ENCODE measurements around the gene INPP5B.
"Not testable (repeated sequence)": the region's sequence is repeated elsewhere in the genome, so short reads cannot be mapped to it uniquely, and the experiment has no call there.

Gene INPP5B

DNA sequence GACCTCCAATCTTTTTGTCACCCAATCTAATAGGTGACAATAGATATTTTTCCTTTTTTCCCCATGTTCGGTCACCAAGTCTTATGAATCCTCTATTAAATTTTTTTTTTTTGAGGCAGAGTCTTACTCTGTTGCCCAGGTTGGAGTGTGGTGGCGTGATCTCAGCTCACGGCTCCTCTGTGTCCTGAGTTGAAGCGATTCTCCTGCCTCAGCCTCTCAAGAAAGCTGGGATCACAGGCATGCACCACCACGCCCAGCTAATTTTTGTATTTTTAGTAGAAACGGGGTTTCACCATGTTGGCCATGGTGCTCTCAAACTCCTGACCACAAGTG is 45.0 kb downstream of the INPP5B start:
- H4K20me1 ChIP-seq, result no peaks in the 10 kb centered on the region
- no peak overlapping the region for H3K4me2 ChIP-seq
- no peaks in the 10 kb centered on the region for H3K27me3 ChIP-seq
- peaks cover 30% of the 10 kb centered on the region for H3K9me3 ChIP-seq
- H3K4me1 ChIP-seq, result no peaks in the 10 kb centered on the region; the same call in 1 of the 2 replicates
- H3K36me3 ChIP-seq, result peaks cover 80% of the 10 kb centered on the region
- TF ChIP-seq Cebpa-rat (IDR thresholded peaks at IDR 0.05), result no peak
- H3K9ac ChIP-seq, result no peak overlapping the region
- H3K4me3 ChIP-seq, result no peak overlapping the region
- no peak overlapping the region for H3K27ac ChIP-seq

- Histone ChIP-seq H3K9ac (no peak overlapping the region), H3K27me3 (no peaks in the 10 kb centered on the region), H4K20me1 (no peaks in the 10 kb centered on the region), H3K27ac (no peak overlapping the region), H3K4me1 (no peaks in the 10 kb centered on the region; the same call in 1 of the 2 replicates), H3K4me2 (no peak overlapping the region), H3K36me3 (peaks cover 74% of the 10 kb centered on the region), H3K4me3 (no peak overlapping the region), H3K9me3 (peaks cover 25% of the 10 kb centered on the region)
- no peak for TF ChIP-seq Cebpa-rat (IDR thresholded peaks at IDR 0.05)
Measured at GRCh38 chr1:37901191-37901892, 45.5 kb downstream of the INPP5B start.

GRCh38 chr1:37897563-37897962 is 49.3 kb downstream of the INPP5B start:
- H3K4me2 ChIP-seq, H3K4me3 ChIP-seq: not testable (repeated sequence)

GRCh38 chr1:37893673-37894072 is 53.2 kb downstream of the INPP5B start:
- TF ChIP-seq Cebpa-rat (IDR thresholded peaks at IDR 0.05), result no peak
- peaks cover 33% of the 10 kb centered on the region for H4K20me1 ChIP-seq
- no peaks in the 10 kb centered on the region for H3K4me1 ChIP-seq
- H3K4me3 ChIP-seq, result no peak overlapping the region
- H3K27ac ChIP-seq, result no peak overlapping the region
- no peaks in the 10 kb centered on the region for H3K27me3 ChIP-seq
- no peak overlapping the region for H3K4me2 ChIP-seq
- peaks cover 5% of the 10 kb centered on the region; the same call in 1 of the 2 replicates for H3K9me3 ChIP-seq
- peaks cover 34% of the 10 kb centered on the region for H3K36me3 ChIP-seq
- no peak overlapping the region for H3K9ac ChIP-seq

More at GRCh38 chr1:37897563-37897962, 49.3 kb downstream of the INPP5B start:
- H3K4me1 ChIP-seq, H3K9ac ChIP-seq, H3K27ac ChIP-seq, H3K9me3 ChIP-seq, H3K27me3 ChIP-seq: not testable (repeated sequence)
- peaks cover 47% of the 10 kb centered on the region for H3K36me3 ChIP-seq
- peaks cover 20% of the 10 kb centered on the region for H4K20me1 ChIP-seq

GRCh38 chr1:37892151-37893047 is 54.5 kb downstream of the INPP5B start:
- Histone ChIP-seq H3K36me3 (peaks cover 45% of the 10 kb centered on the region), H3K27ac (no peak overlapping the region), H3K4me2 (no peak overlapping the region), H3K9ac (no peak overlapping the region), H3K27me3 (no peaks in the 10 kb centered on the region), H3K4me3 (no peak overlapping the region), H3K9me3 (0 out of 2 replicates have a peak, but pooled peaks cover under 1% of the 10 kb centered on the region), H3K4me1 (no peaks in the 10 kb centered on the region), H4K20me1 (peaks cover 33% of the 10 kb centered on the region)
- TF ChIP-seq Cebpa-rat (IDR thresholded peaks at IDR 0.05), result no peak

DNA sequence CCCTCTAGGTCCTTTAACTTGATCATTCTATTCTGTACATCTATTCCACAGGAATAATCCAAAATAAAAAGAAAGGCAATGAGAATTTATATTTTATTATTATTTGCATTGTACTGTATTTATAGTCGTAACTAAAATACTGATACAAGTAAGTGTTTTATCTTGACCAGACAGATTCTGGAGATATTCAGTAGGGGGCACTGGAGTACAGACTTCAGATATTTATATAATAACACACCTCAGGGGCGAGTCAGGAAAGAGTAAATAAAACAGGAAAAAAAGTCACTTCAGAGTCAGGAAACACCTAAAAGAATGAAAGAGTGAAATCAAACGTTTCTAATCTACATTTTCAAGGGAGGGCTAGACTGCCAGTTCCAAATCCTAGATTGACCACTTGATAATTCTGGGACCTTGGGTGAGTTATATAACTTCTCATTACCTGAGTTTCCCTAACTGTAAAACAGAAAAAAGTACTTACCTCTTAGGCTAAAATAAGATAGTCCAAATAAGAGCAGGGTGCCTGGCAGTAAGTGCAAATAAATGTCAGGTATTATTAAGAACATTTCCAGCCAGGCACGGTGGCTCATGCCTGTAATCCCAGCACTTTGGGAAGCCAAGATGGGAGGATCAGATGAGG is 56.4 kb downstream of the INPP5B start:
- no peaks in the 10 kb centered on the region for H3K4me1 ChIP-seq
- TF ChIP-seq Cebpa-rat (IDR thresholded peaks at IDR 0.05), result no peak

DNA sequence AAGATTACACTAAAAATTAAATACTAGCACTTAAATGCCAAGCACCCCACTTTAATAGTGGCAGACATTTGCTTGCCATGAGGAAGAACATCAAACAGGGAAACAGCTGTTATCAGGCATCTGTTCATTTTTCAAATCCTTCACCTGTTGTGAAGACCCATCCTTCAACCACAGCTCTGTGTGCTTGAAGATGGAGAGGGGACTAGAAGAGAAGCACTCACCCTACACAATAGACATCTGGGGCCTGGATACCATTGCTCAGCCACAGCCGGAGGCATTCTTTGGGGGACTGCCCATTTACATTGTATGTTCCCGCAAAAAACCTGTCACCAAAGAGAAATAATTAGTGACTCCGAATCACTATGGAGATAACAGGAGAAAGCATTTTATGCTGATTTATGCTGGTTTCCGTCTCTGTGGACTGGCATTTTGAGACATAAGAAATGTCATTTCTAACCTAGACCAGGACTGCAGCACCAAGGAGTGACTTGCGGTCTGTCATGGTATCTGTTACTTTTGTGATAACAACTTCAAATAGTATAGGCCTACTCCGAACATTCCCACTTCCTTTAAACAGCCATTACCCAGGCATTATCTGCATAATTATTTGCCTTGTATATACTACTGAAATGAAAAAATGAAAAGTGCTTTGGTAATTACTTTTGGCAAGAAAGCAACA is 58.7 kb downstream of the INPP5B start:
- Histone ChIP-seq H3K4me1 (no peaks in the 10 kb centered on the region), H4K20me1 (peaks cover 18% of the 10 kb centered on the region), H3K9ac (no peak overlapping the region), H3K27me3 (no peaks in the 10 kb centered on the region), H3K9me3 (no peaks in the 10 kb centered on the region), H3K4me2 (no peak overlapping the region), H3K4me3 (no peak overlapping the region), H3K36me3 (peaks cover 82% of the 10 kb centered on the region), H3K27ac (no peak overlapping the region)
- TF ChIP-seq Cebpa-rat (IDR thresholded peaks at IDR 0.05), result no peak

More for the DNA sequence above, 56.4 kb downstream of the INPP5B start:
- H4K20me1 ChIP-seq, result peaks cover 33% of the 10 kb centered on the region
- no peak overlapping the region for H3K27ac ChIP-seq
- no peaks in the 10 kb centered on the region for H3K27me3 ChIP-seq
- H3K36me3 ChIP-seq, result peaks cover 64% of the 10 kb centered on the region
- no peaks in the 10 kb centered on the region for H3K9me3 ChIP-seq
- no peak overlapping the region for H3K4me3 ChIP-seq
- H3K4me2 ChIP-seq, result no peak overlapping the region
- H3K9ac ChIP-seq, result no peak overlapping the region

DNA sequence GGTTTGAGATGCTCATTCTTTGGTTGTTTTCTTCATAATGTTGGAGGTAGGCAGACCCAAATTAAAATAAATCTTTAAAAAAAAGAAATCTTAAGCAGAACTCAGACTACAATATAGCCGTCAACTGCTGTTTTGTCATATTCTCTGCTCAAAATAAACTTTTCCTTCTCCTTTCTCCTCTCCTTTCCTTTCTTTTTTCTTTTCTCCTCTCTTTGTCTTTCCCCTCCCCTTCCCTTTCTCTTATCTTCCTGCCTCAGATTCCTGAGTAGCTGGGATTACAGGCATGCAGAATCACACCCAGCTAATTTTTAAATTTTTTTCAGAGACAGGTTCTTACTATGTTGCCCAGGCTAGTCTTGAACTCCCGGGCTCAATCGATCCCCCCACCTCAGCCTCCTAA is 62.7 kb downstream of the INPP5B start:
- no peak overlapping the region for H3K4me3 ChIP-seq
- no peak overlapping the region for H3K4me2 ChIP-seq
- no peaks in the 10 kb centered on the region for H3K4me1 ChIP-seq
- H3K9me3 ChIP-seq, result no peaks in the 10 kb centered on the region
- no peak overlapping the region for H3K9ac ChIP-seq
- TF ChIP-seq Cebpa-rat (IDR thresholded peaks at IDR 0.05), result no peak
- H4K20me1 ChIP-seq, result no peaks in the 10 kb centered on the region
- H3K27me3 ChIP-seq, result no peaks in the 10 kb centered on the region
- peaks cover 100% of the 10 kb centered on the region for H3K36me3 ChIP-seq
- no peak overlapping the region for H3K27ac ChIP-seq

DNA sequence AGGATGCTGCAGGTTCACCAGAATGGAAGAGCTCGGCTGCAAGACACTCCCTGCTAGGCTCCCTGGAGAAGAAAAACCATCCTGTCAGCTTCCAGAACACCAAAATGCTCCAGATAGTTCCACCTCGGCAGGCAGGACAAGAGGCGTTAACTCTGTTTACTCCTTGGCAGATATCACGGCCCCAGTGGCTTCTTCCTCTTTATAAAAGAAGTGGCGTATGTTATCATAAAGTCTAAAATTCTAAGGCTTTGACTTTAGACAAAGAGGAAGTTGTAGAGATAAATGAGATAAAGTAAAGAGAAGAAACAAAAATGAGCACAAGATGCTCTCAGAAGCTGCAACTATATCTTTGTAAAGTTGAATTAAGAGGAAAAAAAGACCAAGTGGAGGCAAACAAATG is 63.2 kb downstream of the INPP5B start:
- Histone ChIP-seq H3K27ac (no peak overlapping the region), H3K9me3 (no peaks in the 10 kb centered on the region), H3K9ac (no peak overlapping the region), H3K4me1 (no peaks in the 10 kb centered on the region), H3K36me3 (peaks cover 98% of the 10 kb centered on the region), H4K20me1 (no peaks in the 10 kb centered on the region), H3K27me3 (no peaks in the 10 kb centered on the region), H3K4me3 (no peak overlapping the region), H3K4me2 (no peak overlapping the region)
- no peak for TF ChIP-seq Cebpa-rat (IDR thresholded peaks at IDR 0.05)
